ENCODE data around the gene CTNNBL1.

GRCh38 chr20:37777012-37777950 is 83.5 kb downstream of the CTNNBL1 start:
- no peak for TF ChIP-seq GATA3 (IDR thresholded peaks at IDR 0.05; ENCODE audit: low read depth, low read length)
- TF ChIP-seq GATA2 (IDR thresholded peaks at IDR 0.05; ENCODE audit: low read depth, low read length): no peak
